Hematopoietic multipotent progenitor cell treated with erythropoietin and hydrocortisone succinate and interleukin-3 and kit ligand, for 17 days (in vitro differentiated cells): ENCODE measurements around the gene PIK3R2.
A peak's percentile ranks its signal among the peaks of the same experiment; 100 is the strongest.
"Not testable (repeated sequence)": the region's sequence is repeated elsewhere in the genome, so short reads cannot be mapped to it uniquely, and the experiment has no call there.

ENCODE experiments used
- DNase-seq: peaks from one replicate; pipeline ENCODE4 v3.0.0-alpha.2; 2015; ENCODE audit warnings: low spot score

The PIK3R2 gene

DNA sequence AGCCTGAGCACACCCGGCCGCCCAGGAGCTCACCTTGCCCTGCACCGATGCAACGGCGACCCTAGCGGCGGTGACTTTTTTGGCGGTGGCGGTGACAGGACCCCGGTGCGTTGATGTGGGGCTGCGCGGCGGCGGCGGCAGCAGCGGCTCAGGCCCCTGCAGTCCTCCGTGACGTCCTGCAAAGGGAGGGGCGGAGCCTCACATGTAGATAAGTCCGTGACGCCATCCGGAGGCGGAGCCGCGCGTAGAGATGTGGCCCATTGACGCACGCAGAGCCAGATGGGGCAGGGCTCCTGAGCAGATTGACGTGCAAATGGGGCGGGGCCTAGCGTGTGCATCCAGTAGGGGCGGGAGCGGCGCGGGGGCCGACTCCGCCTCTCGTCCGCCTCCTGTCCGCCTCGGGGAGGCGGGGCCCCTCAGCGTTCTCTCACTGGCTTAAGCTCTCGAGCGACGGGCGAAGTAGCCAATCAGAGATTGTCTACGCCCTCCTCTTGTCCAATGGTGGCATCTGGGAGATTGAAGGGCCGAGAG is 51.0 kb downstream of the PIK3R2 start, which contains the start of gene RAB3A:
Gene RAB3A (minus strand): TSS at position 180 of the 531 bp plus-strand sequence. CDS start 1,302 bp downstream, outside the sequence.
- peak; percentile 100 for DNase-seq

DNA sequence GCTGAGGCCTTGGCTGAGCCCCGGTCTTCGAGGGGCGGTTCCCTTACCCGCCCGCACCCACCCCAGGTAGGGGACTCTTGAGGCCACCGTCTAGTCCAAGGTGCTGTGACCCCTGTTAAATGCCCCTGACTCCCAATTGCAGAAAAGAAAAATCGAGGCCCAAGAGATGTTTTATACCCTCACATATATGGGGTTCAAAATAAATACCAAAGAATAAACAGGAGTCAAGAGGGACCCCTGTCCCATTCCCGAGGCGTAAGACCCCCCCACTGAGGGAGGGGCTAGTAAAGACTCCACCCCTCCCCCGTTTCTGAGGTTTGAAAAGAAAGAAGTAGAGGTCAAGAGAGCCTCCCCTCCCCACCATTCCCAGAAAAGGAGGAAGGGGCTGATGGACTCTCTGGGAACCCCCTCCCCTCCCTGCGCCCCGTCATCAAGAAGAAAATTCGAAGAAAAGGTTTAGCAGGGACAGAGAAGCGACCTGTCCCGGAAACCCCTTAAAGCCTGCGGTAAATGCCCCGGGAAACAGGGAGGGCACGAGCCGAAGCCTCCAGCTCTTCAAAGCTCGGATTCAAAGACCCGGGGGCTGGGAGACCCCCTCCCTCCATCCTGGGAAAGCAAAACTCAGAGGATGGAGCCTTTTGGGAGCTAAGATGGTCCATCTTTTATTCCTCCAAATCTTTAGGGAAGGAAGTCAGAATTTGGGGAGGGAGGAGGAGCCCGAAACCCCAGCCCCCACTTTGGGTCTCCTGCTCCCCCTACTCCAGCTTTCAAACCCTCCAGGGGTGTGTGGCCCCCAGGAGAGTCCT is 51.6 kb downstream of the PIK3R2 start:
- DNase-seq: no peak

DNA sequence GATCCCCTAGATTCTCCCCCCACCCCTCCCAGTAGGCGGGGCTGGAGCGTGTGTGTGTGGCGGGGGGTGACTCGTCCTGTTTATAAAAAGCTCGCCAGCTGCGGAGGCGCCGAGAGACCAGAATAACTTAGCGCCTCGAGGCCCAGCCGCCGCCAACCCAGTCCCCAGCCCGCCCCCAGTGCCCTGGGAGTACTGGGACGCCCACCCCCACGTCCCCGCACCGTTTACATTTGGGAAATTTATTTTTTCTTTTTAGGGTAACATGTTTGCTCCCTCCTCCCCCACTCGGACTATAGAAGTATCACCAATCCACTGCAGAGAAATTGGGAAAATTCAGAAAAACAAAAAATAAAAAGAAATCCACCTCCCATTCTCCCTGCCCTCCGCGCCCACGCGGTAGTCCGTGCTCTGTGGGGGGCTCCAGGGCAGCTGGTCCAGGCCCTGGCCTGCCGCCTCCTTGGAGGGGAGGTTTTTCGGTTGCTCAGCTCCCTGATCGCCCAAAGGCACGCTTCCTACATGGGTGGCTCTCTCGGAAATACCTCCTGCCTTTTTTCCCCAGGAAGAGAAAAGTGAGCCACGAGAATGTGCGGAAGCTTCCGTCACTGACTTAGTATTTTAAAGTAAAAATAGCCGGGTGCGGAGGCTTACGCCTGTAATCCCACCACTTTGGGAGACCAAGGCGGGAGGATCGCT is 52.4 kb downstream of the PIK3R2 start:
- DNase-seq: peak; percentile 50

DNA sequence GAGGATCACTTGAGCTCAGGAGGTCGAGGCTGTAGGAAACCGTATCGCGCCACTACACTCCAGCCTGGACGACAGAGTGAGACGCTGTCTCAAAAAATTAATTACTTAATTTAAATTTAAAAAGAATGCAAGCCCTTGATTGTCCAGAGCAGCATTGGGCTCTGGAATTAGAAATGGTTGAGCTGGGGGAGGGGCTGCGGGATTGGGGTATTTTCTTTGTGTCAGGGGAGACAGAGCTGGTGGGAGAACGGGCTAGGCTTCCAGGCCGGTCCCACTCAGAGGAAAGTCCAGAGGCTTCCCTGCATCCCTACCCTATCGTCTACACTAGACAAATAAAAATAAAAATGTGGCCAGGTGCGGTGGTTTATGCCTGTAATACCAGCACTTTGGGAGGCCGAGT is 53.1 kb downstream of the PIK3R2 start:
- DNase-seq: no peak

DNA sequence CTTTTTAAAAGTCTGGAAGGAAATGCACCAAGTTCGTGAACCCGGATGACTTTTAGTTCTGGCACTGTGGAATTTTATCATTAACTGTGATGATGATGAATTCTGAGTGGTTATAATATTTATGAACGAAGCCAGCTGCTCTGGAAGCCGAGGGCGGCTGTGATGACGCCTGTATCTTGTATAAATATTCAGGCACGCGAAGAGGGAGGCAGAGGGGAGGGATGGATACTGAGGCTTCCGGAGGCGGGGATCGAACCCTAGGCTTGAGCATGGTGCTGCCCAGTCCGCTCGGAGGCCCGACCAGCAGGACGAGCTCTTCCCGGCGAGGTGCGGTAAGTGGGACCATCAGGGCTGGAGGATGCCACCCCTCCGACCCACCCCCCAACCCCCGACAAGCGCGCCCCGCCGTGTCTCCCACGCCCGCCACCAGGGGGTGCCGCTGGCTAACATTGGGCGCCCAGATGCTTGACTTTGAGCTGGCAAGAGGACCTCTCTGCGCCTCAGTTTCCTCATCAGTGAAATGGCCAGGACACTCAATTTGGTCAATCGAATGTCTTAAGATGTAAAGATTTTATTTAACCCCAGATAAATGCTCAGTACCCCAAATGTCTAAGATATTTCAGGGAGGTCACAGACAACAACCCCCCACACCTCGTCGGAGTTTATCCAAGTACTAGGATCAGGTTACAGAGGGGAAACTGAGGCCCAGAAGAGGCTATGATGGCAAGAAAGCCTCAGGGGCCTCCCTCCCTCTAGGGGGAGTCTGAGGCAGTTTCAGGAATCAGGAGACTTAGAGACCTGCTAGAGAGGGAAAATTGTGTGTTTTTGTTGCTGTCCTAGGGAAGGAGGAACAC is 55.4 kb downstream of the PIK3R2 start:
- peak; percentile 35 for DNase-seq

DNA sequence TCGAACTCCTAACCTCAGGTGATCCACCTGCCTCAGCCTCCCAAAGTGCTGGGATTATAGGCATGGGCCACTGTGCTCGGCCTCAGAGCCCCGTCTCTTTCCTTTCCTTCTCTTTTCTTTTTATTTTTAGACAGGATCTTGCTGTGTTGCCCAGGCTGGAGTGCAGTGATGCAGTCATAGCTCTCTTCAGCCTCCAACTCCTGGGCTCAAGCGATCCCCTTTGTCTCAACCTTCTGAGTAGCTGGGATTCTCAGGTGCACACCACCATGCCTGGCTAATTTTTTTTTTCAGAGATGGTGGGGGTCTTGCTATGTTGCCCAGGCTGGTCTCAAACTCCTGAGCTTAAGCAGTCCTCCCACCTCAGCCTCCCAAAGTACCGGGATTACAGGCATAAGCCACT is 56.9 kb downstream of the PIK3R2 start:
- not testable (repeated sequence) for DNase-seq

DNA sequence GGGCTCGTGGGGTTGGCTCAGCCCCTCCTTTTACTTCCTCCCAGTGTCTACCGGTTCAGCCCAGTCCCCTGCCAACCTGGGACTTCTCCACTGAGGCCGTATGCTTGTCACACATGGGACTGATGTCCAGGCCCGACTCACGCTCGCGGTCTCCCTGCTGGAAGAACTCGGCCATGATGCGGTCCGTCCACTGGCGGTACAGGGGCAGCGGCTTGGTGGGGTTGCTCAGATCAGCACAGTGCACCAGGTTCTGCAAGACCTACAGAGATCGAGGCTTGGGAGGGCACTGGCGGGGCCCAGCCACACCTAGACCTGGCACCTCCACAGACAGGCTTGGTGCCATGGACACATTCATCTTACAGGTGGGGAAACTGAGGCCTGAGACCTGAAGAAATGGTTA is 58.7 kb downstream of the PIK3R2 start:
- no peak for DNase-seq

DNA sequence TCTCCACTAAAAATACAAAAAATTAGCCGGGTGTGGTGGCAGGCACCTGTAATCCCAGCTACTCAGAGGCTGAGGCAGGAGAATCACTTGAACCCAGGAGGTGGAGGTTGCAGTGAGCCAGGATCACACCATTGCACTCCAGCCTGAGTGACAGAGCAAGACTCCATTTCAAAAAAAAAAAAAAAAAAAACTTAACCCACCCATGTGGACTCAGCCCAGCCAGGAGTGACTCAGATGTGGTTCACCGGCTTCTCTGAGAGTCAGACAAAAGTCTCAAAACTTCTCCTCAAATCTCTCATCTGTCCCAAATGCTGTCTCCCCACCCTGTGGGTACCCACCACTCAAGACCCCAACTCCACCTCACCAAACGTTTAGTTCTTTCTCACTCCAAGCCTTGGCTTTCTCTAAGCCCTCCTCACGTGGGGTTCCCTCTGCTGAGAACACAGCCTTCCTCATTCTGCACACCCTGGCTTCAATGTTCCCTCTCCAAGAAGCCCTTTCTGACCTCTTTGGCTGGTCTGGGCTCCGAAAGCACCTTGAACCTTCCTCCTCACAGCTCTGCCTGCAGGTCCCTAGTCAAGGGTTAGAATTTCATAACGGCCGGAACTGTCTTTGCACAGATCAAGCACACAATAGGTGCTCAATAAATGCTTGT is 61.9 kb downstream of the PIK3R2 start:
- no peak for DNase-seq

DNA sequence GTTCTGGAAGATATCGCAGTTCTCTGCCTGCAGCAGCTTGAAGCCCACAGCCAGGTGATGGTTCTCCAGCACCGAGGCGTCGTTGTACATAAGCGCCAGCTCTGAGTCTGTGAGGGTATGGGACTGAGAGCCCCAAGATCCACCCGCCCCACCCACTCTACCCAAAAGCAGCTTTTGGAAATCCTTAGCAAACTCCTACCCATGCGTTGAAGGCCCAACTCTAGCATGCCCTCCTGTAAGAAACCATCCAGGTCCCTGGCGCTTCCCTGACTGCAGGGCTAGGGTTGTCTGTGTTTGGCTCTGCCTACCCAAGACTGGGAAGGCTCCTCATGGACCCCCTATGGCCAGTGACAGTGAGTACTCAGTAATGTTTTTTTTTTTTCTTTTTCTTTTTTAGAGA is 63.8 kb downstream of the PIK3R2 start:
- no peak for DNase-seq

DNA sequence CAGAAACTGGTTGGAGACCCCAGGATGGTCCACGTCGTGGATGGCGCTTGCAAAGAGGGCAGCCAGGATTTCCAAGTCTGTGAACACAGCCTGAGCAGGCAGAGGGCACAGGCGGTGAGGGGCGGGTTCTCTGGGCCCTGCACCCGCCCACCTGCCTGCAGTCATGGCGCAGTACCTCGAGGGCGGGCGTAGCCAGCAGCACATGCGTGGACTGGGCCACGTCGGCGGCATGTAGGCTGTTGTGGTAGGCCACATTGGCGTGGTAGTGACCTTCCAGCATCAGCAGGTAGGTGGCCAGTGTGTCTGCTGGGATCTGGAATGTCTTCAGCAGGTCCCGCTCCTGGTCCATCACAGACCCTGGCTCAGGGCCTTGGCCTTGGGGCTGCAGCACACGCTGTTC is 65.2 kb downstream of the PIK3R2 start:
- DNase-seq: no peak

DNA sequence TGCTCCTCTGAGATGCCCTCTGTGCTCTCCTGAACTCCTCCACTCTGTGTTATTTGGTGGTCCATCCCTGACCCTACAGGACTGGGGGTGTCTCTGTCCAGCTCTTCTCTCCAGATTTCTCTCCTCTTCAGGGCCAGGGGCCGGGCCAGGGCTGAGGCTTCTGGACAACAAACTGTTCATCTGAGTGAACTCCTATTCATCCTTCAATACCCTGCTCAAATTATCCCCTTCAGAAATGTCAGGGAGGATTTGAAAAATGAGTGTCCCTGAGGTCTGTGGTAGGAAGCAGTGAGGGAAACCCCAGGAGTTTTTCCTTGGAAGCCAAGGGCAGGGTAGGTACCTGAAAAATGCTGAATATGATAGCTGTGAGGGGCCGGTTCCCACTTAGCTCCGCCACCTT is 65.6 kb downstream of the PIK3R2 start:
- DNase-seq: no peak
